C4-2B (cell line): Measurements from ENCODE around the gene SLC15A4.

Experiments
- CTCF ChIP-seq: fragments of 450-650 bp; conservative IDR thresholded peaks from 2 replicates; pipeline ENCODE4 v1.5.1; 2017; ENCODE audit warnings: mild to moderate bottlenecking
- ZFX ChIP-seq: fragments of 450-650 bp; IDR thresholded peaks from 2 replicates; pipeline ENCODE4 v1.6.1; 2017

GRCh38 chr12:128783129-128783574 is 40.6 kb downstream of the SLC15A4 start:
- TF ChIP-seq ZFX, result no peak
- no peak for TF ChIP-seq CTCF
